GM19193 (cell line): ENCODE results near the gene SART1.

Source experiments
- POLR2A ChIP-seq: IDR thresholded peaks from 4 replicates; pipeline ENCODE4 v1.6.1; 2011; ENCODE audit not compliant: insufficient read depth, insufficient read length; ENCODE audit errors: extremely low read depth

SART1 gene

GRCh38 chr11:66014804-66015453, 53.4 kb downstream of the SART1 start:
- TF ChIP-seq POLR2A: no peak

GRCh38 chr11:66015454-66015881, 53.9 kb downstream of the SART1 start:
- TF ChIP-seq POLR2A: no peak

- TF ChIP-seq POLR2A: no peak
Measured at GRCh38 chr11:66015936-66016792, 54.6 kb downstream of the SART1 start.

GRCh38 chr11:66016793-66017177, 55.3 kb downstream of the SART1 start:
- TF ChIP-seq POLR2A: no peak

GRCh38 chr11:66017321-66017720, 55.8 kb downstream of the SART1 start:
- TF ChIP-seq POLR2A: no peak

GRCh38 chr11:66020212-66020611, 58.7 kb downstream of the SART1 start:
- TF ChIP-seq POLR2A: no peak

- no peak for TF ChIP-seq POLR2A
Measured at GRCh38 chr11:66020618-66021357, 59.3 kb downstream of the SART1 start.

GRCh38 chr11:66022401-66023185, 61.1 kb downstream of the SART1 start:
- TF ChIP-seq POLR2A: no peak

- TF ChIP-seq POLR2A: no peak
Measured at GRCh38 chr11:66026017-66026529, 64.5 kb downstream of the SART1 start, which contains the start of gene CATSPER1. TSS of gene CATSPER1 (minus strand) at chr11:66026479. CDS start at chr11:66026379, 100 bp downstream.
